ENCODE data around the gene TDP2.

The TDP2 gene

DNA sequence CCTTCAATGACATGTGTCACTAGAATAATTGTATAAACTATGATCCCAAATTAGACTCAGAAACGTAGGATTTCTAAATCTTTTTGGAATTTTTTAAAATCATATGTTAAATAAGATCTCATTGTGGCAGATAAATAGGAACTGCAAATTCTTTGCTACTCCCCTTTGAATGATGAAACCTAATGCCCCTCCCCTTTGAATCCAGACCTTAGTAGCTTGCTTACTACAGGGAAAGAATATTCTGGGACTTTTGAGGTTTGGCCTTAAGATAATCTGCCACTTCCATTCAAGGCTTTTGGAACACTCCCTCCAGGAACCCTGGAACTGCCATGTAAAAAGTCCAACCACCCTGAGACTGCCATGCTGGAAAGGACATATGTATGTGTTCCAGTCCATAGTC, 7.1 kb downstream of the TDP2 start:
- TF ChIP-seq, protein P1, sequence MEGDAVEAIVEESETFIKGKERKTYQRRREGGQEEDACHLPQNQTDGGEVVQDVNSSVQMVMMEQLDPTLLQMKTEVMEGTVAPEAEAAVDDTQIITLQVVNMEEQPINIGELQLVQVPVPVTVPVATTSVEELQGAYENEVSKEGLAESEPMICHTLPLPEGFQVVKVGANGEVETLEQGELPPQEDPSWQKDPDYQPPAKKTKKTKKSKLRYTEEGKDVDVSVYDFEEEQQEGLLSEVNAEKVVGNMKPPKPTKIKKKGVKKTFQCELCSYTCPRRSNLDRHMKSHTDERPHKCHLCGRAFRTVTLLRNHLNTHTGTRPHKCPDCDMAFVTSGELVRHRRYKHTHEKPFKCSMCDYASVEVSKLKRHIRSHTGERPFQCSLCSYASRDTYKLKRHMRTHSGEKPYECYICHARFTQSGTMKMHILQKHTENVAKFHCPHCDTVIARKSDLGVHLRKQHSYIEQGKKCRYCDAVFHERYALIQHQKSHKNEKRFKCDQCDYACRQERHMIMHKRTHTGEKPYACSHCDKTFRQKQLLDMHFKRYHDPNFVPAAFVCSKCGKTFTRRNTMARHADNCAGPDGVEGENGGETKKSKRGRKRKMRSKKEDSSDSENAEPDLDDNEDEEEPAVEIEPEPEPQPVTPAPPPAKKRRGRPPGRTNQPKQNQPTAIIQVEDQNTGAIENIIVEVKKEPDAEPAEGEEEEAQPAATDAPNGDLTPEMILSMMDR (IDR thresholded peaks at IDR 0.05; ENCODE audit: insufficient read depth, low read depth, low read length, missing control alignments): no peak
- no peak for DNase-seq (ENCODE audit: low read depth)
- no peak overlapping the region for H3K4me3 ChIP-seq (ENCODE audit: low read depth, low read length)

DNA sequence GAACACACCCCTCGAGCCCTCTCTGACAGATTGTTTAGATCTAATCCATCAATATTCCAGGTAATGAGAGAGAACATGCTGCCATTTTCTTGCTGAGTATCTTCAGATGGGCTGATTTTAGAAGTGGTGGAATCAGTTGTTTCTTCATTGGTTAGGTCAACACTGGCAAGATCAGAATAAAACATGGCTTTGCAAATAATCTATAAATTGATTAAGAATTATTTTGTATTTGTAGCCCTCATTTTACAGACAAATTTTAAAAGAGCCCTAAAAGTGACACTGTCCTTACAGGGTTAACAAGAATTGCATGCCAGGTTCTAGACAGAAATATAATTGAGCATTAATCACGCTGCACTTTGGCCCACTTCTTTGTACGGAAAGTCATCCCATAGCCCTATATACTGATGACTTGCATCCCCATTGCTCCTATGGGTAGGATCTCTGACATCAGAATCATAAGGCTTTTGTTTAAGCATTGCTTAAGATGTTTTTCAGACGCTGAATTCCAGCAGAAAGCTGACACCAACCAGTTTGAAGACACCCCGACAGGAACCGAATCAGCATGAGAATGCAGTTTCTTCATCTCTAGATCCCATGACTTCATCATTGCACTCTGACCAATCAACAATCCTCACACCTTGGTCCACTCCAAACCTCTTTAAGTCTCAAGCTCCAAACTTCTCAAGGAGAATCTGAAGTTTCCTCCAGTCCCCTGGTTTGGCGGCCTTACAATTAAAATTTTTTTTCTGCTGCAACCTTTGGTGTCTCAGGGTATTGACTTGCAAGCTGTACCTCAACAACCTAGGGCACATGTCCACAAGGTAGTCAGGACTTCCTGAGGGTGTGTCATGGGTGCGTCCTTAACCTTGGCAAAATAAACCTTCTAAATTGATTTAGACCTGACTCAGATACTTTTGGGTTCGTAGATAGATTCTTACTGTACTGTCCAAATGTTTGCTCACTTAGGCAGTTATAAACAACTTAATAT, 7.8 kb downstream of the TDP2 start:
- H3K4me3 ChIP-seq (ENCODE audit: low read depth, low read length): no peak overlapping the region
- no peak for DNase-seq (ENCODE audit: low read depth)
- TF ChIP-seq, protein P1 (IDR thresholded peaks at IDR 0.05; ENCODE audit: insufficient read depth, low read depth, low read length, missing control alignments): no peak

DNA sequence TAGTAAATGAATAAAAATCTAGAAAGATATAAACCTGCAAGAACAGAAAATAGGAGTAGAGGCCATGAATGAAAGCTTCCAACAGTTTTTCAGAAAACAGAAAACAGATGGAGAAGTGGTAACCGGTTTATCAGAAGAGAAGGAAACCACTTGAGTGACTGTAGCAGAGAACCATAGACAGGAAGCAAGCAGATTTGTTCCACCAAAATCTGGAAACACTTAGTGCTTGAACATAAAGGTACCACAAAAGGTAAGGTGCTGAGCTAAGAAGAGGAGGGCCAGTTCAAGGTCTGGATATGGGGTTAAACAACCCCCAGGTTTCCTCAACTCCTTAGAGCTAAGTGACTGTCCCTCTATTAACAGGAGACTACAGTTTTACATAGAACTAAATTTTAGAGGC, 11.5 kb downstream of the TDP2 start:
- DNase-seq (ENCODE audit: low read depth): no peak
- H3K4me3 ChIP-seq (ENCODE audit: low read depth, low read length): no peak overlapping the region
- TF ChIP-seq, protein P1 (IDR thresholded peaks at IDR 0.05; ENCODE audit: insufficient read depth, low read depth, low read length, missing control alignments): no peak

DNA sequence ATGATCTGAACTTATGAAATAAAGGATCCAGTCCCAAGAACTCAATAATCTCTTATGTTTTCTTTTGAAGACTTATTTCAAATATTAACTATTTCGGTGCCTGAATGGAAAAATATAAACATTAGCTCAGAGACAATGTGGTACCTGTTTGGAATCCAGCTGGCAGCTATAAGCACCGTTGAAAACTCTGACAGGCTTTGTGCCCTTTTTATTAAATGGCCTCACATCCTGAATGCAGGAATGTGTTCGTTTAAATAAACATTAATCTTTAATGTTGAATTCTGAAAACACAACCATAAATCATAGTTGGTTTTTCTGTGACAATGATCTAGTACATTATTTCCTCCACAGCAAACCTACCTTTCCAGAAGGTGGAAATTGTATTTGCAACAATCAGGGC, 16.3 kb downstream of the TDP2 start:
- H3K4me3 ChIP-seq (ENCODE audit: low read depth, low read length): no peak overlapping the region
- TF ChIP-seq, protein P1 (IDR thresholded peaks at IDR 0.05; ENCODE audit: insufficient read depth, low read depth, low read length, missing control alignments): no peak
- no peak for DNase-seq (ENCODE audit: low read depth)

DNA sequence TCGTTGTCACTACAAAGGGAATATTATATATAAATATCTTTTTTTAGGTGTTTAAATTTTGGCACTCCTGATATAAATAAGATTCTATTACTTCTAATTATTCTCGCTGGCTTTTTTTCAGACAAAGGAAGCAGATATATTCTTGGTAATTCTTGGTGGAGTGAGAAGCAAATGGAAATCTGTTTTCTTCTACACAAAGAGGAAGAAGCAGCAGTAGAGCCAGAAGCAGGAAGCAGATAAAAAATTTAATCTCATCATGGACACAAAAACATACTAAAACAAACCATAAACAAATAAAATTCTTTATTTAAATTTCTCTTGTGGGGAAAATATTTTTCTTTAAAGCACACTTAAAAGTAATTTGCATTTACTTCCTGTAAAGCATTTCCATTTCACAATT, 17.0 kb downstream of the TDP2 start:
- TF ChIP-seq, protein P1 (IDR thresholded peaks at IDR 0.05; ENCODE audit: insufficient read depth, low read depth, low read length, missing control alignments): no peak
- DNase-seq (ENCODE audit: low read depth): no peak
- H3K4me3 ChIP-seq (ENCODE audit: low read depth, low read length): no peak overlapping the region

DNA sequence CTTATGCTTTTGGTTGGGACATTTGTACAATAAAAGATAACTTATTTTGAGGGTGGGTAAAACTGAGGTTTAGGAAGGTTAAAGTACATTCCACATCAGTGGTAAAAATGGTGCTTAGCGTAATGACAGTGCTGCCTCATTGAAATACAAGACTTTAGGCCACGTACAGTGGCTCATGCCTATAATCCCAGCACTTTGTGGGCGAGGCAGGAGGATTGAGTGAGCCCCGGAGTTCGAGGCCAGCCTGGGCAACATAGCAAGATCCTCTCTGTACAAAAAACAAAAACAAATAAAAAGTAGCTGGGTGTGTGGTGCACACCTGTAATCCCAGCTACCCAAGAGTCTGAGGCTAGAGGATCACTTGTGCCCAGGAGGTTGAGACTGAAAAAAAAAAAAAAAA, 18.4 kb downstream of the TDP2 start:
- DNase-seq (ENCODE audit: low read depth): no peak
- TF ChIP-seq, protein P1 (IDR thresholded peaks at IDR 0.05; ENCODE audit: insufficient read depth, low read depth, low read length, missing control alignments): no peak
- no peak overlapping the region for H3K4me3 ChIP-seq (ENCODE audit: low read depth, low read length)
